ENCODE results near the gene APBA1.

DNA sequence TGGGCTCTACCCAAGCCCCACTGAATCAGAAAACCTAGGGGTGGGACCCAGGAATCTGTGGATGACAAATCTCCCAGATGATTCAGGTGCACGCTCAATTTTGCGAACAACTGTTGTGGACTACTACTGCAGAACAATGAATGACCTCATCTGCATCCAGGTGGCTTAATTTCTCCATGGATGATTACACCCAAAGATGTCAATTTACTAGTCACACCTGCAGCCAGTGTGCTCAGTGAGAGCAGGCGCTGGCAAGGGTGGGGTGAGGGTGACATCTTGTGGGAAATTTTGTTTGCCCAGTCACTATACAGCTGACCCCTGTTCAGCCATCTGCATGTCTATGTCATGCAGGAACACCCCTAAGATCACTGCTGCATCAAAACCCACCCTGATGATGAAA is 229.0 kb downstream of the APBA1 start:
- TF ChIP-seq TAF1 (IDR thresholded peaks at IDR 0.05; ENCODE audit: low read depth, low read length) (no peak), POLR2AphosphoS5 (IDR thresholded peaks at IDR 0.05; ENCODE audit: low read depth, low read length) (no peak), POLR2A (IDR thresholded peaks at IDR 0.05; ENCODE audit: low read depth, low read length) (no peak), POU2F2 (IDR thresholded peaks at IDR 0.05; ENCODE audit: low read depth, low read length) (no peak)
